H1 (cell line): Measurements from ENCODE around the gene TNNI3. TPM values are rescaled to one million over a fixed set of nuclear protein-coding genes. Genes with fewer than 3 reads are reported as not detected.

Experiments
- CTCF ChIP-seq, 3 experiments: IDR thresholded peaks; 1 replicate in 2 of 3; 2 replicates in 1 of 3; pipeline versions ENCODE4 v1.5.1 to v1.6.1; 2011; ENCODE audit warnings: low read length in 3 of 3, mild to moderate bottlenecking in 3 of 3, inconsistent platforms in 2 of 3, low read depth in 1 of 3, moderate library complexity in 1 of 3; ENCODE audit not compliant: insufficient read depth in 1 of 3; ENCODE audit errors: control extremely low read depth in 1 of 3
- microRNA-seq, 2 experiments: library from miRNA; unstranded; fragments of <30 nt; microRNA quantifications; one replicate each; pipeline versions ENCODE4 to v1.2.0, GENCODE V29; 2016 to 2020; ENCODE audit warnings: borderline microRNAs expressed in 2 of 2, borderline number of aligned reads in 2 of 2, borderline replicate concordance in 1 of 2
- polyA plus RNA-seq, 7 experiments: library from polyadenylated mRNA; depleted of rRNA in 3 of 7; stranded (reverse) in 5 of 7; unstranded in 2 of 7; fragments of >200 nt in 5 of 7; fragments of 200-250 nt in 2 of 7; gene quantifications; 1 replicate in 5 of 7; 2 replicates in 1 of 7; 4 replicates in 1 of 7; pipeline versions ENCODE4 v1.2.1 to v1.2.3, GENCODE V29; 2011 to 2013; ENCODE audit warnings: missing spikeins in 2 of 7, mixed read lengths in 2 of 7
- small RNA-seq: library from polyadenylated mRNA; stranded (forward); fragments of <200 nt; extraction: miRNeasy Mini kit (QIAGEN cat#:217004); gene quantifications from one replicate; pipeline ENCODE3, GENCODE V24; 2013; ENCODE audit not compliant: insufficient read depth
- total RNA-seq: library from RNA; stranded (reverse); fragmentation: NEBNext Ultra II Directional; extraction: Animal tissue kit (Norgen Biotek cat#: 25700); gene quantifications from 2 replicates; pipeline ENCODE4 v1.2.1, GENCODE V29; 2021

TNNI3 gene
- total and polyA plus RNA-seq, 2 of the 8 experiments (the other 6 are each of a cell fraction or from before 2014, with no cell fraction given) = 16.9 to 56.0 TPM

- TF ChIP-seq CTCF (IDR thresholded peaks at IDR 0.05; ENCODE audit: control extremely low read depth in 1 of 3, insufficient read depth in 1 of 3, low read depth in 1 of 3, low read length in 3 of 3) = no peak
Measured at GRCh38 chr19:55103190-55103589, 54.3 kb downstream of the TNNI3 start (continued).

Small RNA genes within 50 kb of the gene (microRNA-seq; reads per million reads assigned to microRNA genes)
- 0 reads per million in 2 experiments for gene MIR7975

Small RNA genes within 50 kb of the gene (small RNA-seq; reads per million reads assigned to genes)
- gene MIR7975 (not detected), gene RF01210 (not detected)

Other genes with a start within 250 kb of the TNNI3 start
- gene NLRP7, start 210.2 kb downstream of the TNNI3 start, total RNA-seq = 0.91 and 0.96 TPM in 2 replicates
- 0.75 and 1.2 TPM in 2 replicates for gene NLRP7, start 210.2 kb downstream of the TNNI3 start, polyA plus RNA-seq (2011; rRNA removed)
- gene NLRP2, start 191.4 kb downstream of the TNNI3 start, total RNA-seq = 2.5 TPM in 2 replicates
- 0.62 and 0.71 TPM in 2 replicates for gene NLRP2, start 191.4 kb downstream of the TNNI3 start, polyA plus RNA-seq (2011; rRNA removed)
- 0.26 TPM in 1 of 2 replicates, not detected in the other for gene GP6, start 119.5 kb downstream of the TNNI3 start, total RNA-seq
- gene GP6, start 119.5 kb downstream of the TNNI3 start, polyA plus RNA-seq (2011; rRNA removed) = 0.18 and 0.42 TPM in 2 replicates
- 29.4 and 31.5 TPM in 2 replicates for gene RDH13, start 94.6 kb downstream of the TNNI3 start, total RNA-seq
- 15.9 and 20.5 TPM in 2 replicates for gene RDH13, start 94.6 kb downstream of the TNNI3 start, polyA plus RNA-seq (2011; rRNA removed)
- 30.2 and 37.0 TPM in 2 replicates for gene EPS8L1, start 81.9 kb downstream of the TNNI3 start, total RNA-seq
- 19.8 and 33.6 TPM in 2 replicates for gene EPS8L1, start 81.9 kb downstream of the TNNI3 start, polyA plus RNA-seq (2011; rRNA removed)
- gene PPP1R12C, start 40.1 kb downstream of the TNNI3 start, total RNA-seq = 71.5 and 88.8 TPM in 2 replicates
- 31.7 and 49.5 TPM in 2 replicates for gene PPP1R12C, start 40.1 kb downstream of the TNNI3 start, polyA plus RNA-seq (2011; rRNA removed)
- gene TNNT1, start 8.5 kb downstream of the TNNI3 start, total RNA-seq = 107 and 115 TPM in 2 replicates
- gene TNNT1, start 8.5 kb downstream of the TNNI3 start, polyA plus RNA-seq (2011; rRNA removed) = 69.6 and 97.9 TPM in 2 replicates
- gene DNAAF3, start 8.9 kb upstream of the TNNI3 start, total RNA-seq = 5.4 and 5.7 TPM in 2 replicates
- 8.0 and 13.8 TPM in 2 replicates for gene DNAAF3, start 8.9 kb upstream of the TNNI3 start, polyA plus RNA-seq (2011; rRNA removed)
- gene SYT5, start 22.6 kb upstream of the TNNI3 start, total RNA-seq = 0.35 and 0.99 TPM in 2 replicates
- gene SYT5, start 22.6 kb upstream of the TNNI3 start, polyA plus RNA-seq (2011; rRNA removed) = 0.67 and 1.6 TPM in 2 replicates
- gene PTPRH, start 51.8 kb upstream of the TNNI3 start, total RNA-seq = 0.21 and 0.30 TPM in 2 replicates
- gene PTPRH, start 51.8 kb upstream of the TNNI3 start, polyA plus RNA-seq (2011; rRNA removed) = 0.39 and 1.1 TPM in 2 replicates
- 2.0 and 2.1 TPM in 2 replicates for gene TMEM86B, start 71.0 kb upstream of the TNNI3 start, total RNA-seq
- 2.9 and 4.2 TPM in 2 replicates for gene TMEM86B, start 71.0 kb upstream of the TNNI3 start, polyA plus RNA-seq (2011; rRNA removed)
- 74.4 and 75.6 TPM in 2 replicates for gene PPP6R1, start 101.3 kb upstream of the TNNI3 start, total RNA-seq
- 36.4 and 52.5 TPM in 2 replicates for gene PPP6R1, start 101.3 kb upstream of the TNNI3 start, polyA plus RNA-seq (2011; rRNA removed)
- 63.4 and 68.8 TPM in 2 replicates for gene HSPBP1, start 122.4 kb upstream of the TNNI3 start, total RNA-seq
- 100 and 111 TPM in 2 replicates for gene HSPBP1, start 122.4 kb upstream of the TNNI3 start, polyA plus RNA-seq (2011; rRNA removed)
- 32.7 and 33.6 TPM in 2 replicates for gene BRSK1, start 126.3 kb upstream of the TNNI3 start, total RNA-seq
- 27.6 and 55.2 TPM in 2 replicates for gene BRSK1, start 126.3 kb upstream of the TNNI3 start, polyA plus RNA-seq (2011; rRNA removed)
- gene TMEM150B, start 167.6 kb upstream of the TNNI3 start, total RNA-seq = 0.88 and 0.91 TPM in 2 replicates
- gene TMEM150B, start 167.6 kb upstream of the TNNI3 start, polyA plus RNA-seq (2011; rRNA removed) = 0.41 and 0.46 TPM in 2 replicates
- 31.5 and 33.4 TPM in 2 replicates for gene KMT5C, start 182.1 kb upstream of the TNNI3 start, total RNA-seq
- 24.9 and 59.4 TPM in 2 replicates for gene KMT5C, start 182.1 kb upstream of the TNNI3 start, polyA plus RNA-seq (2011; rRNA removed)
- 6.4 and 6.5 TPM in 2 replicates for gene COX6B2, start 197.0 kb upstream of the TNNI3 start, total RNA-seq
- 4.9 and 12.2 TPM in 2 replicates for gene COX6B2, start 197.0 kb upstream of the TNNI3 start, polyA plus RNA-seq (2011; rRNA removed)
- not detected in 2 replicates for gene GARIN5B, start 205.5 kb upstream of the TNNI3 start, total RNA-seq
- gene GARIN5B, start 205.5 kb upstream of the TNNI3 start, polyA plus RNA-seq (2011; rRNA removed) = 0.03 and 0.05 TPM in 2 replicates
- 1.6 and 2.8 TPM in 2 replicates for gene IL11, start 212.7 kb upstream of the TNNI3 start, total RNA-seq
- 1.7 and 2.7 TPM in 2 replicates for gene IL11, start 212.7 kb upstream of the TNNI3 start, polyA plus RNA-seq (2011; rRNA removed)
- gene TMEM190, start 219.1 kb upstream of the TNNI3 start, total RNA-seq = 1.4 TPM in 1 of 2 replicates, not detected in the other
- gene TMEM190, start 219.1 kb upstream of the TNNI3 start, polyA plus RNA-seq (2011; rRNA removed) = 1.6 and 4.5 TPM in 2 replicates
- 3.8 and 3.9 TPM in 2 replicates for gene TMEM238, start 226.6 kb upstream of the TNNI3 start, total RNA-seq
- gene TMEM238, start 226.6 kb upstream of the TNNI3 start, polyA plus RNA-seq (2011; rRNA removed) = 0.49 and 0.53 TPM in 2 replicates
- 2,123 and 2,232 TPM in 2 replicates for gene RPL28, start 228.2 kb upstream of the TNNI3 start, total RNA-seq
- 6,692 and 8,402 TPM in 2 replicates for gene RPL28, start 228.2 kb upstream of the TNNI3 start, polyA plus RNA-seq (2011; rRNA removed)